Occipital lobe (tissue), 2 donors: ENCODE measurements around the gene PARP9. TPM values are rescaled to one million over a fixed set of nuclear protein-coding genes. Genes with fewer than 3 reads are reported as not detected.
"Not testable (repeated sequence)": the region's sequence is repeated elsewhere in the genome, so short reads cannot be mapped to it uniquely, and the experiment has no call there.

Source experiments
- DNase-seq: peaks from one replicate; lab custom pipeline; 2025; lab: John Stamatoyannopoulos, UW
- total RNA-seq: library from RNA; depleted of rRNA; stranded (reverse); fragments of >200 nt; gene quantifications from one replicate; pipeline ENCODE4 v1.2.3, GENCODE V29; 2014

The PARP9 gene
- total RNA-seq, 1 donor from 2014 or later, result 6.1 TPM

- DNase-seq, result no peak
Measured at GRCh38 chr3:122576174-122576940, 12.3 kb upstream of the PARP9 start.

DNA sequence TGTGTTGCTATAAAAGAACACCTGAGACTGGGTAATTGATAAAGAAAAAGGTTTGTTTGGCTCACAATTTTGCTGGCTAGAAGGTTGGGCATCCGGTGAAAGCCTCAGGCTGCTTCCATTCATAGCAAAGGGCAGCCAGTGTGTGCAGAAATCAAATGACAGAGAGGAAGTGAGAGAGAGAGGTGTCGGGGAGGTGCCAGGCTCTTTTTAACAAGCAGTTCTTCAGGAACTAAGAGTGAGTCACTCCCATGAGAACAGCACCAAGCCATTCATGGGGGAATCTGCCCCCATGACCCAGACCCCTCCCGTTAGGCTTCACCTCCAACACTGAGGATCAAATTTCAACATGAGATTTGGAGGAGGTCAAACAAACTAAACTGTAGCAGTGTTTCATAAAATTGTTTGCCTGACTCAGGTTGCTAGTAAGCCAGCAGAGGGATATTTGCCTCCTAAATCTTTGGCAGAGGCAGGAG is 8.9 kb upstream of the PARP9 start:
- no peak for DNase-seq

GRCh38 chr3:122568755-122569154 is 4.7 kb upstream of the PARP9 start:
- no peak for DNase-seq

- not testable (repeated sequence) for DNase-seq
Measured at GRCh38 chr3:122568131-122568530, 4.0 kb upstream of the PARP9 start.

GRCh38 chr3:122563717-122564025 is 429 bp downstream of the PARP9 start:
- no peak for DNase-seq

DNA sequence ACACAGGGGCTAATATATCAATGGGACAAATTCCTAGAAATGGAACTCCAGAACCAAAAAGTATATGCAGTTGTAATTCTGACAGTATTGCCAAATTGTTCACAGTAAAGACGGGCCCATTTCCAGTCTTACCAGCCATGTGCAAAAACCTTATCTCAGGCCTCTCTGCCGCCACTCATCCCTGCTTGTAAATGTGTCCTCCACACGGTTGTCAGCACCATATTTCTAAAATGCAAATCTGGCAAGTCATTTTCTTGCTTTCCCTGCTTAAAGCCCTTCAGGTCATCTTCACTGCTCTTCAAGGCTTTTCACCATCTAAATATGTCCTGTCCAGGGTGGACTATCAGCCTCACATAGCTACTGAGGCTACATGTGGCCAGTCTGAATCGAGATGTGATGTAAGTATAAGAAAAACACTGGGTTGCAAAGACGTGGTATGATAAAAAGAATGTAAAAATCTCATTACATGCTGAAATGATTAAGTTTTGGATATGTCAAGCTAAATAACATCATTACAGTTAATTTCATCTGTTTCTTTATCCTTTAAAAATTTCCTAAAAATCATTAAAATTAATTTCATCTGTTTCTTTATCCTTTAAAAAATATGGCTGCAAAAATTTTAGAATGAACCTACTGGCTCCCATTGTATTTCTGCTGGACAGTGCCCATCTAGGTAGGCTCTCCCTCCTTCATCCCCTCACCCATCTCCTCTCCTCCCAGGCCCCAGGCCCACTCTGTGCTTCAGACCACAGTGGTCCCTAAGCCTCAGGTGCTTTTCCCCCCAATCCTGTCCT is 980 bp downstream of the PARP9 start:
- DNase-seq, result no peak

GRCh38 chr3:122560680-122561079 is 3.4 kb downstream of the PARP9 start:
- DNase-seq, result no peak

GRCh38 chr3:122559906-122560305 is 4.2 kb downstream of the PARP9 start:
- no peak for DNase-seq

DNA sequence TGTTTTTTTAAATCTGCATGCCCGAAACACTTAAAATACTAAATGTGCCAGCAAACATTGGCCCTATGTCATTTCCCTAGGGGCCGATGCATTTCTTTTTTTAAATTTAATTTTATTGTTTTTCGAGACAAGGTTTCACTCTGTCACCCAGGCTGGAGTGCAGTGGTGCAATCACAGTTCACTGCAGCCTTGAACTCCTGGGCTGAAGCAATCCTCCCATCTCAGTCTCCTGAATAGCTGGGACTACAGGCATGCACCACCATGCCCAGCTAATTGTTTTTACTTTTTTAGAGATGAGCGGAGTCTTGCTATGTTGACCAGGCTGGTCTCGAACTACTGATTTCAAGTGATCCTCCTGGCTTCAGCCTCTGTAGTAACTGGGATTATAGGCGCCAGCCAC is 5.5 kb downstream of the PARP9 start:
- no peak for DNase-seq

GRCh38 chr3:122557356-122557755 is 6.7 kb downstream of the PARP9 start:
- DNase-seq, result no peak

- no peak for DNase-seq
Measured at GRCh38 chr3:122555275-122556071, 8.6 kb downstream of the PARP9 start.

- DNase-seq, result no peak
Measured at GRCh38 chr3:122553171-122553570, 10.9 kb downstream of the PARP9 start.

- no peak for DNase-seq
Measured at GRCh38 chr3:122548619-122549018, 15.5 kb downstream of the PARP9 start.

DNA sequence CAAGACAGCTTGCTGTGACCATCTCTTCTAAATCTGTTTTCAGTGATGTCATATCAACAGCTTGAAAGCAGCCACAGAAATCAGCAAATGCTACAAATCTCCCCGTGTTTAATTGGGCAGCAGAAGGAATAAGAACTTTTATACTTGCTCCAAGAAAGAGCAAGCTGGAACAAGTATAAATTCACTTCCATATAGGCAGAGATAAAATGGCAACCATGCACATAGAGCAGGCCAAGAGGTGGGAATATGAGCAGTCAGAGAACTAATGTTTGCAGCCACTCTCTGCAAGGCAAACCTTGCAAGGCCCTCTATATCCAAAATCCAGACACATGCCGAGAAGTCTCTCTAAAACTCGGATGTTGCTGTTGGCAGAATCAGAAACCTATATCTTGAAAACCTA is 16.0 kb downstream of the PARP9 start:
- no peak for DNase-seq

GRCh38 chr3:122546151-122546550 is 17.9 kb downstream of the PARP9 start:
- no peak for DNase-seq

- DNase-seq, result no peak
Measured at GRCh38 chr3:122538956-122539490, 25.1 kb downstream of the PARP9 start.

DNA sequence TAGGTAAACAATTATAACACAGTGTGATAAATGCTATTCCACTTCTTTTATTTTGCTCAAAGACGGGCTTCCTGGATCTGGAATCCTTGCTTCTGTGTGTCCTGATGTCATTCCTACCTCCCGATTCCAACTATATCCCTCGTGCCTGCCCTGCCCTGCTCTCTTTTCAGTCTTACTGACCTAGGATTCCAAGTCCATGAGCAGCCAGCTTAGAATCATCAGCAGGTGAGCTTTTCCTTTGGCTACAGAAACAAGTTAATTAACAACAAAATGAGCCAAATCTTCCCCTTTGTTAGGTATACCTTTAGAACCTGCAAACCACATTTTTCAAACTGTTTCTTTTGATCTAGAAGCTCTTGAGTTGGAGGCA is 27.5 kb downstream of the PARP9 start:
- DNase-seq, result no peak

- no peak for DNase-seq
Measured at GRCh38 chr3:122535964-122536631, 28.0 kb downstream of the PARP9 start.

GRCh38 chr3:122533931-122534334 is 30.2 kb downstream of the PARP9 start:
- no peak for DNase-seq

DNA sequence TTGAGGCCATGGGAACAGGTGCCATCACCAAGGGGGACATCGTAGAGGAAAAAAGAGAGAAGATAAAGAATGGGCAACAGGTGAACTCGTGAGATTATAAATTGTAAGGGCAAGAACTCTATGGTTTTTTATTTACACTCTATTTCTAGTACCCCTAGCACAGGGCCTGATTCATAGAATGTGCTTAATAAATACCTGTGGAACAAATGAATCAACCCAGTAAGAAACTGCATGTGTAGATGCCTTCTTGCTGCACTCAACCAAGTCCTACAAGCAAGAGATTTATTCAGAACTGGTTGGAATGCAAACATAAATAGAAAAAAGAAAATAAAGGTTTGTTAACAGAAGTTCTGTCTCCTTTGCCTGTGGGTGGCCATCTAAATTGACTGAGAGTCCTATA is 30.6 kb downstream of the PARP9 start:
- DNase-seq, result no peak

DNA sequence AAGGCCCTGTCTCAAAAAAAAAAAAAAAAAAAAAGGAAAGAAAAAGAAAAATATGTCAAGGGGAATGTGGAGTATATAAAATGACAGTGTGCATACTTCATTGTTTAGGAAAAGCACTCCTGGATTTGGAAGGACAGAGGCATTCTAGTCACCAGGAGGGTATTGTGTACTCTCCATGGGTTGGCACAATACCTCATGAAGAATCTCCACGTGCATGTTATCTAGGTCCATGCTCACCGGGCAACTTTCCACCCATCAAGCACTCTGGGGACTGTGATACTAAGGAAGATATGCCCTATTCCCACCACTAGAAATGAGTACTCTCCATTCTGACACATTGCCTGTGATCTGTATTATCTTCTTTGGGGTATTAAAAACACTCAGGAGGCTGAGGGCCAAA is 33.9 kb downstream of the PARP9 start:
- DNase-seq, result no peak
